Hindlimb muscle (tissue), 1 donor: Measurements from ENCODE around the gene NEURL2. TPM values are rescaled to one million over a fixed set of nuclear protein-coding genes. Genes with fewer than 3 reads are reported as not detected.
"Not testable (repeated sequence)": the region's sequence is repeated elsewhere in the genome, so short reads cannot be mapped to it uniquely, and the experiment has no call there.

Source experiments
- DNase-seq: peaks from one replicate; pipeline ENCODE4 v3.0.0-alpha.2; 2013
- polyA plus RNA-seq: library from polyadenylated mRNA; unstranded; fragments of 120-200 nt; gene quantifications from one replicate; pipeline ENCODE4 v1.2.1, GENCODE V29; 2013; ENCODE audit not compliant: insufficient read length

The NEURL2 gene
- polyA plus RNA-seq, 1 donor: 24.5 TPM

GRCh38 chr20:45919542-45920399 lies 28.8 kb upstream of the NEURL2 start:
- DNase-seq: peak; percentile 70

DNA sequence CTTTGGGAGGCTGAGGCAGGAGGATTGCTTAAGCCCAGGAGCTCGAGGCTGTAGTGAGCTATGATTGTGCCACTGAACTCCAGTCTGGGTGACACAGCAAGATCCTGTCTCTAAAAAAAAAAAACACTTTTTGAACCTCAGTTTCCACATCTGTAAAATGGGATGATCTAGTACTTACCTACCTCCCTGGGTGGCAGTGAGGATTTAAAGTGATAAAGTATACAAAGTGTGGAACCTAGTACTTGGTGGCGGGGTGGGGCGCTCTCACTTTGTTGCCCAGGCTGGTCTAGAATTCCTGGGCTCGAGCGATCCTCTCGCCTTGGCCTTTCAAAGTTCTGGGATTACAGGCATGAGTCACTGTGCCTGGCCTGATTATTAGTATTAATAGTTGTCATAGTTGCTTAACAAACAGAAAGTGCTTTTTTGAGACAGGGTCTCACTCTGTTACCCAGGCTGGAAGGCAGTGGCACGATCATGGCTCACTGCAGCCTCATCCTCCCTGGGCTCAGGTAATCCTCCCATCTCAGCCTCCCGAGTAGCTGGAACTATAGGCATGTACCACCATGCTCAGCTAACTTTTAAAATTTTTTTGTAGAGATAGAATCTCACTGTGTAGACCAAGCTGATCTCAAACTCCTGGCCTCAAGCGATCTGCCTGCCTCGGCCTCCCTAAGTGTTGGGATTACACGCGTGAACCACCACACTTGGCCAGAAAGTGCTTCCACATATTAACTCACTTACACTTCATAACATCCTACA lies 27.9 kb upstream of the NEURL2 start:
- no peak for DNase-seq

- no peak for DNase-seq
These were observed 27.3 kb upstream of the NEURL2 start for GRCh38 chr20:45918182-45918737.

- DNase-seq: peak; percentile 77
These were observed 26.8 kb upstream of the NEURL2 start for GRCh38 chr20:45917790-45918141.

DNA sequence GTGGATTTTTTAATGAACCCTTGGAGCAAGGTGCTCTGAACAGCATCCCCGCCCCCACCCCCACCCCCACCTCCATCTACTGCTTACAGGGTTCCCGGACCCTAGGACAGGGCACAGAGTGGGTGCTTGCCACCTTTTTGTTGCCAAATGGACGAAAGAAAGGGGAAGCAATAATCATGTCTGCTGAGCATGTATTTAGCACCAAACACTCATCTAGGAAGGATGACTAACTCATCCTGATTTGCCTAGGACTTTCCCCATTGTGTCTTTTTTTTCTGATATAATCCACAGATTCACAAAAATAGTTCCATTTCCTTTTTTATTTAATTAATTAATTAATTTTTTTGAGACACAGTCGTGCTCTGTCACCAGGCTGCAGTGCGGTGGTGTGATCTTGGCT lies 22.1 kb upstream of the NEURL2 start:
- no peak for DNase-seq

- no peak for DNase-seq
These were observed 21.3 kb upstream of the NEURL2 start for GRCh38 chr20:45912344-45912682.

GRCh38 chr20:45911486-45912343 lies 20.7 kb upstream of the NEURL2 start, which contains the start of gene PLTP:
TSS of gene PLTP (minus strand) at chr20:45912155. CDS start at chr20:45911452, 703 bp downstream.
- peak; percentile 78 for DNase-seq

GRCh38 chr20:45910670-45911485 lies 19.9 kb upstream of the NEURL2 start:
- DNase-seq: peak; percentile 89

DNA sequence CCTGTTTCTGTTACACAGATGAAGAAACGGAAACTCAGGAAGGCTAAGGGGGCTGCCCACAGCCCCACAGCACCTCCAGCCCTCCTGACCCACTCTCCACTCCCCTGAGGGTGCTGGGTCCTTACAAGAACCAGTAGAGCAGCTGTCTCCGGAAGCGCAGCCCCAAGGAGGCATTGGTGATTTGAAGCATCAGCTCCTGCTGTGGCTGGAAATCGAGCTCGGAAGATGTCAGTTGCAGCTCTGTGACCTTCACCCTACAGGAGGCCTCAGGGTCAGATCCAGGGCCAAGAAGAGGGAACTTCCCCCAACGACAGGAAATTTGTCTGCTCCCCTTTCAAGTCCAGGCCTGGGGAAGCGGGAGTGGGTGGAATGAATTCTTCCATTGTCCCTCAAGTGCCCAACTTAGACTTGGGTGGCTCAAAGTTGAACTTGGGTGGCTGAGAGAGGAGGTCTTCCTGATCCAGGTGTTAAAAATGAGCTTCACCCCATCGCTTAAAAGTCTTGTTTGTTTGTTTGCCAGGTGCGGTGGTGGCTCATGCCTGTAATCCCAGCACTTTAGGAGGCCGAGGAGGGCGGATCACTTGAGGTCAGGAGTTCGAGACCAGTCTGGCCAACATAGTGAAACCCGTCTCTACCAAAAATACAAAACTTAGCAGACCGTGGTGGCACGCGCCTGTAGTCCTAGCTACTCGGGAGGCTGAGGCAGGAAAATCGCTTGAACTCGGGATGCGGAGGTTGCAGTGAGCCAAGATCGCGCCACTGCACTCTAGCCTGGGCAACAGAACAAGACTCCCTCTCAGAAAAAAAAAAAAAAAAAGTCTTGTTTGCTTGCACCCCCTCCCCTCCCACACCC lies 19.0 kb upstream of the NEURL2 start:
- no peak for DNase-seq

GRCh38 chr20:45909336-45909808 lies 18.4 kb upstream of the NEURL2 start:
- DNase-seq: no peak

- no peak for DNase-seq
These were observed 17.1 kb upstream of the NEURL2 start for GRCh38 chr20:45908084-45908483.

DNA sequence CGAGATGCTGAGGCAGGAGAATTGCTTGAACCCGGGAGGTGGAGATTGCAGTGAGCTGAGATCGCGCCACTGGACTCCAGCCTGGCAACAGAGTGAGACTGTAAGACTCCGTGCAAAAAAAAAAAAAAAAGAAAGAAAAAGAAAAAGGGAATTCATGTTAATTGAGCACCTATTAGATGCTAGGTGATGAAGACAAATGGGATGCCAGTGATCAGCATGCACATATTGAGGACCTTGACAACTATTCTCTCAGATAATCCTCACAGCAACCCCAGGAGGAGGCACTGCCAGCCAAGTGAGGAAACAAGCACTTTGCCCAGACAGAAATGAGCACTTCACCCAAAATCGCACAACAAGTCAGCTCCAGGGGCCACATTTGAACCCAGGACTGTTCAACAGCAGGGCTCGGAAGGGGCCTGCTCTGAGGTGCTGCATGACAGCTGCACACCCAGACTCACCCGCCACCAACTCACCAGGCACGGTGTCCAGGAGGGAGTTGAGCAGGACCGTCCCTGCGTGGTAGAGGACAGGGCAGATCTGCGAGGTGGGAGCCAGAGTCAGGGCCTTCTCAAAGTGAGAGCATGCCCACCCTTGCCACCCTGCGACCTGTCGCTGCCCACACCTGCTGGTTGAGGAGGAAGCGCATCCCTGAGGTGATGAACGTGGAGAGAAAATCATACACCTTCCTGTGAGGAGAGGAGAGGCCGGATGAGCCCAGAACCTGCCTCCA lies 16.4 kb upstream of the NEURL2 start:
- no peak for DNase-seq

DNA sequence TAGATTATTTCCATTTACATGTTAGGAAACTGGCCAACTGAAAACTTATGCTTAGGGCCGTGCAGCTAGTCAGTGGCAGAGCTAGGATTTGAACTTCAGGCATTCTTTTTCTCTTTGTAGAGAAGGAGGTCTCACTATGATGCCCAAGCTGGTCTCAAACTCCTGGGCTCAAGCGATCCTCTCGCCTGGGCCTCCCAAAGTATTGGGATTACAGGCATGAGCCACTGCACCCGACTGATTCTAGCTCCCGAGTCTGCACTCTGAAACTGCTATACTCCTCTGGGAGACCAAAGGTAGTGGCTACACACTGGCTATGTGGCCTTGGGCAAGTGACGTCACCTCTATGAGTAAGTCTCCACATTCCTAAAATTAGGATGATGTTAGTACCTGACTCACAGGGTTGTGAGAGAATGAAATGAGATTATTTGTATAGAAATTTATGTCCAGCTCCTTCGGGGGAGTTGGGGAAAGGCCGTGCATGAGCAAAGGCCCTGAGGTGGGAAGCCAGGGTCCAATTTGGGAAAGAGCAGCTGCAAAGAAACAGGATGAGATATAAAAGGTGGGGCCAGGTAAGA lies 14.6 kb upstream of the NEURL2 start:
- DNase-seq: no peak

DNA sequence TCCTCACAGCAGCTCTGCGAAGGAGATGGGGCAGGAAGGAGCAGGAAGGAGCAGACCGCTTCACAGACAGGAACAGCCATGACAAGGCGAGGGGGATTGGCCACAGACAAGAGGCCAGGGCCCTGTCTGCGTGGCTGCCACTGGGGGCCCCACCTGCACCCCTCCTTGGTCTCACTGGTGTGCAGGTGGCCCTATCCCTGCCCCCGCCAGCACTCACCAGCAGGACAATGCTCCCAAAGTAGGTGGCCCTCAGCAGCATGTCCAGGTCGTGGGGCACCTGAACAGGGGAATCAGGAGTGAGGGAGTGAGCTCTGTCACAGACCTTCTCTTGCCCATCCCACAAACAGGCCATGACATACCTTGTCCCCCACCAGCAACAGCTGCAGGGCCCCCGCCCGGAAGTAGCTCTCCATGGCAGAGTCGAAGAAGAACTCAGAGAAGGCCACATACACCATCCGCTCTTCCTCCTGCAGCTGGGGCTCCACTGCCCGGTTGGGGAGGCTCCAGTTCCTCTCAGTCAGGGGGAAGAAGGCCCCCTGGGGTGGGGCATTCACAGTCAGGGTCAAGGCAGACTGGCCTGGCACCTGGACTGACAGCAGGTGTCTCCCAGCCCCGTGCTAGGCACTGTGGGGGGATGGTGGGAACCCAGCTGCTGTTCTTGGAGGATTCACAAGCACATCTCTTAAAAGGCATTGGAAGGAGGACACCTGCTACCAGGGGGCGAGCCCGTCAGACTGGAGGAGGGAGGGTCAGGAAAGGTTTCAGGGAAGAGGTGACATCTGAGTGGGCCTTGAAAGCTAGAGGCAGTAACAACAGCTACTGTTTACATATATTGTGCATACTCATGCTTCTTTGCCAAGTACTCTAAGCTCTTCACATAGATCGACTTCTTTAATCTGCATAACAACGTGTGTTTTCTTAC lies 13.8 kb upstream of the NEURL2 start:
- no peak for DNase-seq

GRCh38 chr20:45902199-45902701 lies 11.2 kb upstream of the NEURL2 start:
- no peak for DNase-seq

DNA sequence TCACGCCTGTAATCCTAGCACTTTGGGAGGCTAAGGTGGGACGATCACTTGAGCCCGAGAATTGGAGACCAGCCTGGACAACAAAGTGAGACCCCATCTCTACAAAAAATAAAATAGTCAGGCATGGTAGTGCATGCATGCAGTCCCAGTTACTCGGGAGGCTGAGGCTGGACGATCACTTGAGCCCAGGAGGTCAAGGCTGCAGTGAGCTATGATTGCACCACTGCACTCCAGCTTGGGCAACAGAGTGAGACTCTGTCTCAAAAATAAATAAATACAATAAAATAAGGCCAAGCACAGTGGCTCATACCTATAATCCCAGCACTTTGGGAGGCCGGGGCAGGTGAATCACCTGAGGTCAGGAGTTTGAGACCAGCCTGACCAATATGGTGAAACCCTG lies 10.3 kb upstream of the NEURL2 start:
- DNase-seq: not testable (repeated sequence)

DNA sequence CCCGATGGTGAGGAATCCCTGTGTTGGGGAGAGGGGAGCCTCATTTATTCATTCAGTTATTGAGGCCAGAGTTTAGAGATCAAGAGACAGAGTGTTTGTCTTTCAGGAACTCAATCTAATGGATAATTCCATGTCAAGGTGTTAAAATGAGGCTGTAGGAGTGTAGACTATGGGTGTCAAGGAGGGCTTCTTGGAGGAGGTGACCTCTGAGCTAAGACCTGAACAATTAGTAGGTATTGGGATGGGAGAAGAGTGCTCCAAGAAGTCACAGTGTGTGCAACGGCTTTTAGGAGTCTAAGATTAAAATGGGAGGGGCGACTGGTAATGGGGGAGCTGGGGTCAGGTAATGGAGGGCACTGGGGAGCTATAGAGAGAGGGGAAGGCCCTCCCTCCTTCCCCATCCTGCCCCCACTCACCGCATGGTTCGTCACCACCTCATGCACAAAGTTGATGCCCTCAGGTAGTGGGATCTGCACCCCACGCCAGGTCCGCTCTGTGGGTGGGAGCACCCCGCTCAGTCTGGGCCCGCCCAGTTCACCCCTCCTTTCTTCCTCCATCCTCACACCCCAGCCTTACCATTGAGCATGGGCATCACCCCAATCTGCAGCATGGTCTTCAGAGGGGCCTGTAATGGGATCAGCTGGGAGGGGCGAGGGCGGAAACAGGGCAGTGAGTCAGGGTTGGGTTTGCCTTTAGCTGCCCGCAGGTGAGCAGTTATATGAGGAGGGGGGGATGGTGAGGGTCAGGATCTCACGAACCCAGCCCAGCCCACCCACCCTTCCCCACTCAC lies 8.2 kb upstream of the NEURL2 start:
- no peak for DNase-seq
